ENCODE measurements around the gene RASIP1.

- TF ChIP-seq CTCF (IDR thresholded peaks at IDR 0.05) (no peak), POLR2A (IDR thresholded peaks at IDR 0.05) (no peak)
Observed at GRCh38 chr19:48755084-48755641, 14.8 kb upstream of the RASIP1 start, which contains the start of gene FGF21.

Measured in uterus (tissue), 2 donors.